GM10248 (cell line): ENCODE results near the gene IL17A.
A peak's percentile ranks its signal among the peaks of the same experiment; 100 is the strongest.

Source experiments
- CTCF ChIA-PET: fragments of 300-600 bp; sonication (Branson Sonifier 250); formaldehyde crosslinking; extraction: SDS; loops from one replicate; lab custom pipeline; 2021; ENCODE audit warnings: antibody characterized with exemption; lab: Yijun Ruan, JAX
- POLR2A ChIA-PET: fragments of 350-650 bp; sonication (Branson Sonifier 250); formaldehyde crosslinking; extraction: SDS; loops from one replicate; lab custom pipeline; 2020; ENCODE audit warnings: antibody characterized with exemption; lab: Yijun Ruan, JAX
- DNase-seq: peaks from one replicate; pipeline ENCODE4 v3.0.0; 2012; ENCODE audit errors: extremely low spot score
- TF ChIP-seq, protein P1 (sequence below): IDR thresholded peaks from 2 replicates; pipeline ENCODE4 v1.5.1; 2012; ENCODE audit warnings: mild to moderate bottlenecking, low read depth; ENCODE audit errors: extremely low read depth, missing control alignments, control extremely low read depth

The IL17A gene

DNA sequence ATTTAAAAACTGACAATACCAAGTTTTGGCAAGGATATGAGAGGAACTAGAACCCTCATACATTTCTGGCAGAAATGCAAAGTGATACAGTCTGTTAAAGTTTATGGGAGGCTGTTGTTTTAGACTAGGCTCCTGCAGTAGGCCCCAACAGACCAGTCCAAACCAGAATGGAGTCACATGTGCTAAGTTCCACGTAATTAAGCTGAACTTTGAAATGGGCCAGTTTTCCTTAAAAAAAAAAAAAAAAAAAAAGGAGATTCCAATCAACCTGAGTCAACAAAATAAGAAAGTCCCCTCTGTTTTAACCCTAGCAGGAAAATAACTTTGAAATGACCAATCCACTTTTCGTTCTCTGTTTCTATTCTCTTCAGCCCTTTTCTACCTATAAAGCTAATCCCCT is 31.6 kb downstream of the IL17A start:
- no peak for DNase-seq
- TF ChIP-seq, protein P1, sequence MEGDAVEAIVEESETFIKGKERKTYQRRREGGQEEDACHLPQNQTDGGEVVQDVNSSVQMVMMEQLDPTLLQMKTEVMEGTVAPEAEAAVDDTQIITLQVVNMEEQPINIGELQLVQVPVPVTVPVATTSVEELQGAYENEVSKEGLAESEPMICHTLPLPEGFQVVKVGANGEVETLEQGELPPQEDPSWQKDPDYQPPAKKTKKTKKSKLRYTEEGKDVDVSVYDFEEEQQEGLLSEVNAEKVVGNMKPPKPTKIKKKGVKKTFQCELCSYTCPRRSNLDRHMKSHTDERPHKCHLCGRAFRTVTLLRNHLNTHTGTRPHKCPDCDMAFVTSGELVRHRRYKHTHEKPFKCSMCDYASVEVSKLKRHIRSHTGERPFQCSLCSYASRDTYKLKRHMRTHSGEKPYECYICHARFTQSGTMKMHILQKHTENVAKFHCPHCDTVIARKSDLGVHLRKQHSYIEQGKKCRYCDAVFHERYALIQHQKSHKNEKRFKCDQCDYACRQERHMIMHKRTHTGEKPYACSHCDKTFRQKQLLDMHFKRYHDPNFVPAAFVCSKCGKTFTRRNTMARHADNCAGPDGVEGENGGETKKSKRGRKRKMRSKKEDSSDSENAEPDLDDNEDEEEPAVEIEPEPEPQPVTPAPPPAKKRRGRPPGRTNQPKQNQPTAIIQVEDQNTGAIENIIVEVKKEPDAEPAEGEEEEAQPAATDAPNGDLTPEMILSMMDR, result no peak
- POLR2A ChIA-PET, result no interaction called here
- CTCF ChIA-PET, result no interaction called here

DNA sequence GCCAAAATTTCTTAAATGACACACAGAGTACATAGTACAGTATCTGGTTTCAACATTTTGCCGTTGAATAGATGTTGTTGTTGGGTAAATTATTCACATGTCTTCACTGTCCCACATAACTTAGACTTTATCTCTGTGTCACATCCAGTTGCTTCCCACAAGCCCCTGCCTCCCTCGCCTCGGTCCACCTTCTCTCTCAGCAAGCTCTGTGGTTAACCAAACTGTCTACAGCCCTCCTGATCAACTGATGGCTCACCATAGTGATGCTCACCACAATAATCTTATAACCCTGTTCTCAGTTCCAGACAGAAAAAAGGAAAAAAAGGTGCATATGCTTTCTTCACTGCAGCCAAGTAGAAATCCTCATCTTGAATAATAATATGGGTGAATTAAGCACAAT is 35.1 kb downstream of the IL17A start:
- ChIA-PET POLR2A (no interaction called here), CTCF (interaction anchor here (0.9 kb wide), 1 partner anchor 14 kb away, joined by 3 read pairs; no protein-coding TSS in a partner anchor)
- no peak for DNase-seq
- TF ChIP-seq, protein P1, result no peak

DNA sequence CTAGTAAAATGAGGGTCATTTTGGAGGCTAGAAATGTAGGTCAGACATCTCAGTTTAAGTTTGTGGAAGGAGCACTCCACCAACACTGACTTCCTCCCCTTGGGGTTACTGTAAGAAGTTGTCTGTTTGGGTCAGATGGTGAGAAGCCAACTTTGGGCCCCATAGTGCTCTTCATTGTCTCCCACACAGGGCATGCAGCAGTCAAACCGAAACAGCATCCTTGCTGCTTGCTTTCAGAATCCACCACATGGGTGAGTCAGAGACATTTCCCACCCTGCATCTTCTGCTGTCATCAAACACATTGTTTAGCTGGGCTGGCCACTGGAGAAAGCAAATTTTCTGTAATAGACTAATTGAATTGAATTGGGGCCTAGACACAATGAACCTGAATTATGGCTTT is 41.3 kb downstream of the IL17A start:
- TF ChIP-seq, protein P1, result no peak
- POLR2A ChIA-PET, result no interaction called here

DNA sequence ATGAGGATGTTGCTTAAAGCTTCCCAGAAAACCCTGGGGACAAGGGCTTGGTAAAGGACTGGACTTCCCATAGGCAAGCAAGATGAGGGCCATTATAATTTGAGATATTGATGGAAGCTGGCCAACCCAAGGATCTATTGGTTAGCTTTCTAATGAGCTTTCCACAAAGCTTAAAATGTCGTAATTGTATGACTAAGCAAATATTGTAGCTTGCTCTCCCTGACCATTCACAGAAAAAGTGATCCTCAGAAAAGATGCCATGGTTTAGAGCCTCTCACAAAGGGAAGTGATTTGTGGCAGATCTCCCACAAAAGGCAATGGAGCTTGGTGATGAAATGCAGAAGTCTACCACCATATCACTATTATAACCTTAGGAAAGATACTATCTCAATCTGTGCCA is 44.5 kb downstream of the IL17A start:
- ChIA-PET POLR2A (no interaction called here), CTCF (interaction anchor here (0.8 to 10.5 kb wide), 11 partner anchors 9 to 95 kb away, joined by 3 to 99 read pairs (median 5); no protein-coding TSS in a partner anchor)
- DNase-seq, result no peak
- TF ChIP-seq, protein P1, result no peak

More for the DNA sequence above, 41.3 kb downstream of the IL17A start:
- CTCF ChIA-PET, result interaction anchor here (0.7 to 10.5 kb wide), 4 partner anchors 15 to 64 kb away, joined by 3 to 99 read pairs (median 30); no protein-coding TSS in a partner anchor
- DNase-seq, result peak; percentile 85

DNA sequence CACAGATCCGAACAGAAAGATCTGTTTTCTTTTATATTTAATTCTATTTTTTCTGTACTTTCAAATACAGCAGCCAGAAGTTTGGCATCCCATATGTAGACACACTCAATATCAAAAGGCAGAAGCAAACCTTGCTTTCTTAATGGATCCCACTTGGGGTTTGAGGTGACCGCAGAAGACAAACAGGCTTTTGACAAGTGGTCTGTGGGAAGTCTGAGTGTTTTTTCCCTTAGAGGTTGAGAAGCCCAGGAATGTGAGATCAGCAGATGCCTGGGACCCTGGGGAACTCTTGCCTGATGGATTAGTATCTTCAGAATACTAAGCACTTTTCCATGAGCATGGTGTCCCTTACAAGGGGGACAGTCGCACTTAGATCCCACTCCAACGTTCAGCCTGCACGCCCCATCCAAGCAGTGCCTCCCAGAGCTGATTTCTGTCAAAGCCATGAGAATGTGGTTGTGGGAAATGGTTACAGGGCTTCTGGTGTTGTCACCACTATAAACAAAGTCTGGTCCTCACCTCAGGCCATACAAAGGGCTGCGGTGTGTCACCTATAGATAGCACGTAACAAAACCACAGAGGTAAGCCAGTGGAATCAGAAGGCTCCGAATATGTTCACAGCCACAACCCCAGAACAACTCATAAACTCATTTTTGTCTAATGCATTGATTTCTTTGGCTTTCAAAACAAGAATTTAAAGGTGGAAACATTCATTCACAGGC is 45.4 kb downstream of the IL17A start:
- ChIA-PET CTCF (interaction anchor here (0.9 to 10.5 kb wide), 8 partner anchors 8 to 96 kb away, joined by 3 to 99 read pairs (median 10); no protein-coding TSS in a partner anchor), POLR2A (no interaction called here)
- DNase-seq, result no peak
- TF ChIP-seq, protein P1, result no peak

DNA sequence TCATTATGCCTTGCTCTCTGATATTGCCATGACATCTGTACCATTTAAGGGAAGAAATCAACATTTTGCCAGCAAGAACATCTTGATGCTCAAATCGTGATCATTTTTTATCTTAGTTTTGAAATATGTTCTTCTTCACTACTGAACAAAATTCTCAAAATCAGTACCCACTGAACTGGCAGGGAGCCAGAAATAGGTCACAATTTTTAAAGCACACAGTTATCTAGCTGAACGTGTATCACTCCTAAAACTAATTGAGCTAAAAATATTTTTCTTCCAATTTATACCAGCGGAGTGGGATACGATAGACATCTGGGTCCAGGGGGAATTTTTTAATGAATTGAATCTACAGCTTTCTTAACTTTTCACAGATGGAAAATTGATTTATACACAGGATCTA is 46.8 kb downstream of the IL17A start:
- no peak for DNase-seq
- ChIA-PET POLR2A (no interaction called here), CTCF (interaction anchor here (1.0 to 10.5 kb wide), 11 partner anchors 10 to 169 kb away, joined by 3 to 99 read pairs (median 4); no protein-coding TSS in a partner anchor)
- TF ChIP-seq, protein P1, result no peak
